NB4 (cell line): ENCODE data around the gene HMSD.
A peak's percentile ranks its signal among the peaks of the same experiment; 100 is the strongest.

Experiments
- DNase-seq: peaks from one replicate; pipeline ENCODE4 v3.0.0; 2010; ENCODE audit warnings: low read depth
- H3K4me3 ChIP-seq: one replicate; pipeline ENCODE4 v1.5.1; 2011; ENCODE audit warnings: mild to moderate bottlenecking, low read depth, low read length, moderate library complexity
- CTCF ChIP-seq: IDR thresholded peaks from one replicate; pipeline ENCODE4 v1.5.1; 2012; ENCODE audit warnings: low read depth, low read length
- MYC ChIP-seq: IDR thresholded peaks from 2 replicates; pipeline ENCODE4 v1.6.1; 2011; ENCODE audit warnings: low read depth, low read length
- POLR2A ChIP-seq: IDR thresholded peaks from 2 replicates; pipeline ENCODE4 v1.6.1; 2011; ENCODE audit warnings: mild to moderate bottlenecking; ENCODE audit not compliant: insufficient read length; ENCODE audit errors: extremely low read depth
- TF ChIP-seq, protein P1 (sequence below): IDR thresholded peaks from 2 replicates; pipeline ENCODE4 v1.6.1; 2011; ENCODE audit warnings: low read depth, low read length

Gene HMSD

GRCh38 chr18:63951302-63951705 lies 2.2 kb downstream of the HMSD start:
- H3K4me3 ChIP-seq = no peak overlapping the region
- TF ChIP-seq, protein P1, sequence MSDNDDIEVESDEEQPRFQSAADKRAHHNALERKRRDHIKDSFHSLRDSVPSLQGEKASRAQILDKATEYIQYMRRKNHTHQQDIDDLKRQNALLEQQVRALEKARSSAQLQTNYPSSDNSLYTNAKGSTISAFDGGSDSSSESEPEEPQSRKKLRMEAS = no peak
- TF ChIP-seq CTCF = peak; percentile 25
- peak; percentile 46 for DNase-seq

GRCh38 chr18:63953811-63954210 lies 4.7 kb downstream of the HMSD start:
- DNase-seq = no peak
- H3K4me3 ChIP-seq = no peak overlapping the region
- TF ChIP-seq MYC = no peak
- no peak for TF ChIP-seq CTCF
- TF ChIP-seq, protein P1 = no peak
- no peak for TF ChIP-seq POLR2A

DNA sequence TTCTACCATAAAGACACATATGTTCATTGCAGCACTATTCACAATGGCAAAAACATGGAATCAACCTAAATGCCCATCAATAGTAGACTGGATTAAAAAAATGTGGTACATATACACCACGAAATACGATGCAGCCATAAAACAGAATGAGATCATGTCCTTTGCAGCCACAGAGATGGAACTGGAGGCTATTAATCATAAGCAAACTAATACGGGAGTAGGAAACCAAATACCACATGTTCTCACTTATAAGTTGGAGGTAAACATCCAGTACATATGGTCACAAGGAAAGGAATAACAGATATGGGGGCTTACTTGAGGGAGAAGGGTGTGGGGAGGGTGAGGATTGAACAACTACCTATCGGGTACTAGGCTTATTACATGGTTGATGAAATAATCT lies 7.7 kb downstream of the HMSD start:
- TF ChIP-seq, protein P1 = no peak
- TF ChIP-seq POLR2A = no peak
- TF ChIP-seq CTCF = no peak
- no peak for TF ChIP-seq MYC
- no peak overlapping the region for H3K4me3 ChIP-seq
- no peak for DNase-seq

GRCh38 chr18:63960891-63961290 lies 11.8 kb downstream of the HMSD start:
- TF ChIP-seq POLR2A (no peak), CTCF (no peak), MYC (no peak)
- TF ChIP-seq, protein P1 = no peak
- DNase-seq = no peak

GRCh38 chr18:63961435-63961980 lies 12.4 kb downstream of the HMSD start:
- H3K4me3 ChIP-seq = no peak overlapping the region
- DNase-seq = peak; percentile 29
- TF ChIP-seq MYC (no peak), CTCF (no peak), POLR2A (no peak)
- TF ChIP-seq, protein P1 = no peak

More at GRCh38 chr18:63960891-63961290, 11.8 kb downstream of the HMSD start:
- H3K4me3 ChIP-seq = no peak overlapping the region
